Dermis microvascular lymphatic vessel endothelial cell (primary cell): Measurements from ENCODE around the gene ARHGEF28. TPM values are rescaled to one million over a fixed set of nuclear protein-coding genes. Genes with fewer than 3 reads are reported as not detected.

Experiments
- DNase-seq, 2 donors: peaks; one replicate each; pipeline versions ENCODE4 v3.0.0 to v3.0.0-alpha.2; 2010; ENCODE audit warnings: low read depth in 2 of 2
- total RNA-seq: library from RNA; depleted of rRNA; stranded (reverse); fragments of >200 nt; gene quantifications from 2 replicates; pipeline ENCODE4 v1.2.1, GENCODE V29; 2014

ARHGEF28 gene
- total RNA-seq, 1 donor from 2014 or later: 50.7 TPM

DNA sequence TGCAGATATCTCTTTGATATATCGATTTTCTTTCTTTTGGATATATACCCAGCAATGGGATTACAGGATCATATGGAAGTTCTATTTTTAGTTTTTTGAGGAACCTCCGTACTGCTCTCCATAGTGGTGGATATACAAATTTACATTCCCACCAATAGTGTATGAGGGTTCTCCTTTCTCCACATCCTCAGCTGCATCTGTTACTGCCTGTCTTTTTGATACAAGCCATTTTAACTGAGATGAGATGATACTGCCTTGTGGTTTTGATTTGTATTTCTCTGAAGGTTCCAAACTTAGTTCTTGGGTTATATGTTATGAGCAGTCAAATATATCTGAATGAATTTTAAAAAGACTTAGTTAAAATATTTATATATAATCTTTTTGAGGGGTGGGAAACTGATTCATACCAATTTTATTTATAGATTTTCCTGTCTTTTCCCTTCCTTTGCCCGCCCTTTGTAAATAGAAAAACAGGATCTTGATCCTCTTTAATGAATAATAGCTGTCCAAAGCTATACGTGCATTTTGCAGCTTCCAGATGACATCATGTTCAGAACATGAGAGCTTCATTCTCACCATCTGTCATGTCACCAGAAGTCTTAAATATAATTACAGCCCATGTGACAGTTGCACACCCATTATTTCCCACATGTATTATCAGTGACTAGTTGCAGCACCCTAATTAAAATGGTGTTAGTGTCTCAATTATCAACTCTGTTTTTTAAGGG lies 6.2 kb upstream of the ARHGEF28 start:
- DNase-seq: no peak

DNA sequence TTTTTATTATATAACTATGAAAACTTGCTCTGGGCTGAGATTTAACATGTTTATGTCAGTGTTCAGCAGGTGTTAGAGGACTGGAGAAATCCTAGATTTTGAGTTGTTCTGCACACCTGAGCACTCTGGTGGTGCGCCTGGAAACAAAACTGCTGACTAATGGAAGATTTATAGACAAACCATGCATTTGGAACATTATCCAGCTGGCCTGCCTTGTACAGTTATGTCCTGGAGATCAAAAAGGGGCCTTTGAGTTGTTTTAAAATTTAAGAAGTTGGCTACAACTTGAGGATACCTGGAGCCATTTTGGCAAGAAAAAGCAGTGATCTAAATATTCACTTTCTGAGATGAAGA lies 5.7 kb upstream of the ARHGEF28 start:
- DNase-seq: no peak

DNA sequence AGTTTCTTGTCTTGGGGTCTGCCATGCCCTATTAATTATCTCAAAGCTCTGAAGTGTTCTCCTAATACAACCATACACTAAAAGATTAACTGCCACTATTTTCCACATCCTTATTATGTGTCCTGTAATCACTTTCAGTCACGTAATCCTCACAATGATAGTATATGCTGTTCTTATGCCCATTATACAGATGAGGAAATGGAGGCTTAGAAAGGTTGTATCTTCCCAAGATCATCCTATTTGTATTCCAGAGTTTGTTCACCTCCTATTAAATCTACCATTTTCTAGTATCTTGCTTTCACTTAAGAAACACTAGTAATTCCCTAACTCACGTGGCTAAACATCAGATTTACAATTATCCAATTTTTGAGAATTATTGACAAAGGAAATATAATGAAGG lies 2.9 kb upstream of the ARHGEF28 start:
- DNase-seq: no peak

DNA sequence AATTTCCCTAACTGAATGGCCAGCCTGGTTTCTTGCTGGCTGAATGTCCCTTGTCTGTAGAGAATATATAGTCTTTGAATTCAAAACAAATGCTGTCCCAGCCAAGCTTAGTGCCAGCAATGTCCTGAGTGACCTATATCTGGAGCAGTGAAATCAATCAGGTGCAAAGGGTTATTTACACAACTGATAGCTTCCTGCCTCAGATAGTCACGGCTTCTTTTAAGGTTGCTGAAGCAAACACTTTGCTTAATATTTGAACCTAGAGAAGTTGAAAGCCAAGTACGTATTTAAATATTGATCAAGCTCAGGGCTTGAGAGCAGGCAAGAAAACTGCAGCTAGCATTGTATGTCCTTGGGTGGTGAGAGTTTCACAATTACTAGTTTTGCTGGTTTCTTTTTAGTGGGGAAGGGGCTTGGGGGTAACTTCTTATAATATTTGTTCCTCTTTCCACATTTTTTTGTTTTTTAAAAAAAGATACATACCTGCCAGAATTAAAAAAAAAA lies 2.0 kb upstream of the ARHGEF28 start:
- no peak for DNase-seq

DNA sequence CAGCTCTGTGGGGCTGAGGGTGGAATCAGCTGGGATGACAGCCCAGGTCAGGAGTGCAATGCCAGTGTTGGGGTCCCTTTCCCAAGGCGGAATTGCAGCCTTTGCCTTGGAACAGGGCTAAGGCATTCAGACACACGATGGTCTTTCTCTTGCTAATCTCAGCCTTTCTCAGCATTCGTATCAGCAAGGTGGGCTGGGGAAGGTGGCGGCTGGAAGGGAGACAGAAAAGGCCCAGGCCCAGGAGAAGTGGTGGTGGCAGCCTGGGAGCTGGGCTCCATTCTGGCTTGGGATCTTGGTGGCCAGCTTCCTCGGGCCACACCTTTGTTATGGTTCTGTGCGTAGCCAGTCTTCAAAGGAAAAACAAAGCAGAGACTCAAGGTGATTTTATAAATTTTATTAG lies 1.1 kb upstream of the ARHGEF28 start:
- no peak for DNase-seq

DNA sequence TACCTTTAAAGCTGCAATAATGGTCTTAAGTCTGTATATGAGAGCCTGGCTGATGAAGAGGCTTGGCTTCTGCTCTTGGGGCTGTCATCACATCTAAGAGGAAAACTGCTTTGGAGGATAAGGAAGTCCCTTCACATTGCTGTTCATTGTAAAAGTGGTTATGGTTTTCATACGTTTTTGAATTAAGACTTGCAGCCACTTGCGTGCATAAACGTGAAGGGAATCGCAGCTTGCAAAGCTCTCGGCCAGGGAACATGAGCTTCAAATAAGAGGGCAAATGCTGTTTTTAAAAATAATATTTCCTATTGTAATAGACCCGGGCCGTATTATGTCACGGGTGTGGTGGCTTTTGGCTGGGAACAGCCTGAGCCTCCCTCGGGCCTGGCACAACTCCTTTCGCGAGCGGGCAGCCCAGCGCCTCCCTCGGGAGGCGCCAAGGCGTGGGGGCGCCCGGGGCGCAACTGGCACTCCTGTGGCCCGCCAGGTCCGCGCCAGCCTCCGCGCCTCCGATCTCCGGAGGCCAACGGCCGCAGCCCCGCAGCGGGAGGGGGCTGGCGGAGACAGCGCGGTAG lies 538 bp upstream of the ARHGEF28 start:
- DNase-seq: peak in 1 of 2 donors; percentile 25

DNA sequence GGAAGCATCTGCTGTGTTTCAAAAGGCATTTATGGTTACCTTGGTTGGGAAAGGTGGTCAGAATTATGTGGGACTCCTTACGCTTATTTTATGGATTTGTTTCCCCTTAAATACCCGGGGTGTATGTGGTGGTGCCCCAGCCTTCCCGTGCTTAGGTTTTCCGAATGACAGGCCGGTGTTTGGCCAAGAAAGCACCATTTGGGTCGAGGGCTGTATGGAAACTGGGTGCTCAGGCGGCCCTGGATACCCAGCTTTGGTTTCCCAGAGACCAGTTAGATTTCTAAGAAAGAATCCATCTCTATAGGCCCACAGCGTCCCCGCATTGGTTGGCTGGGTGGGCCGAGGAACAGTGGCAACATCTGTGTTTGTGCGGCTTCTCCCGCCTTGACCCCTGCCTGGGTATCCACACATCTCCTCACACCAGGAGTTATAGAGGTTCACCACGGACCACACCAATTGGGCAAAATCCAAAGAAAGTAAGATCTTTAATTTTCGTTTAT lies 868 bp downstream of the ARHGEF28 start:
- no peak for DNase-seq

DNA sequence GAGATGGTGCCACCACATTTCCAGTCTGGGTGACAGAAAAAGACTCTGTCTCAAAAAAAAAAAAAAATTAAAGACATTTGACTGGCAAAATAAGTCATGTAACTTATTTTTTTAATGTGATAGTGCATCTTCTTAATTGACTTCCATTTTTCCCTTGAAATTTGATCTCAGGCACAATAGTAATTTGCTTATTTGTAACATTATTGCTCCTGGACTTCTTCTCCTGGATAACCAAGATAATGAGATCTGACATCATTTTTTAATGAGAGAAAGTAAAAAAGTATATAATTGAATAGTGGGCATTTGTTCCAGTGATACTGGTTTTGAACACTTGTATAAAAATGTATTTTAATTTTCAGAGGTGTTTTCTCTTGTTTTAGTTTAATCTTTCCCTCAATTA lies 3.5 kb downstream of the ARHGEF28 start:
- DNase-seq: no peak

DNA sequence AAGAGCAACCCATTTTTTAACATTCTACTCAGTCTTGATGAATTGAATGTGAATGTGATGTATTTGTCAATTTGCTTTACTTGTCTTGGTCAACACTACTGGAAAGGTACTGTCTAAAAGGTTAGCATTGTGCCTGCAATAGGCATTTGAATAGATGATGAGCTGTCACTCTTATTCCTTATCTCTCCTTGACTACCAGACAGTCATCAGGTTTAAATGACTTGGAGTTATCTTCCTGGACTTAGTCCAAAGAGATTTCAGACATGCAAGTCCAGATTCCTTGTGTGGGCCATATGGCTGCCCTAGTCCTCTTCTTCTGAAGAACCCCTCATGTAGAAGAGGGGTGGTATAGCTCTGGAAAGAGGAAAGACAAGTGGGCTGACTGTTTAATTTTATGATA lies 4.8 kb downstream of the ARHGEF28 start:
- no peak for DNase-seq

DNA sequence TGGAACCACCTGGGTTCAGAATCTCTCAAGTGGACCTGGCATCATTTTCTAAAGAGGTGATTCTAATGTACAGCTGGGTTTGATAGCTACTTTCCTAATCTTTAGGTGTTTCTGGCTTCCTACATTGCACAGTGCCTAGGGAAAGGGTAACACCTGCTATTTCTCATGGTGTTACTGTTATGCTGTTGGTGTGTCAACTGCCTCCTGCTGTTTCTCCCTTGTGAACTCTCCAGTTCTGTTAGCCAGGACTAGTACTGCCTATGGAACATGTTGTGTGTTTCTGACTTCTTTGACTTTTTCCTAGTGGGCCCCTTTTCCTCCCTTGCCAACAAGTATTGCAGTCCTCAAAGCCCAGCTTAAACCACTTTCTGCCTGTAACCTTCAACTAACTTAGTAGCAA lies 5.5 kb downstream of the ARHGEF28 start:
- no peak for DNase-seq

DNA sequence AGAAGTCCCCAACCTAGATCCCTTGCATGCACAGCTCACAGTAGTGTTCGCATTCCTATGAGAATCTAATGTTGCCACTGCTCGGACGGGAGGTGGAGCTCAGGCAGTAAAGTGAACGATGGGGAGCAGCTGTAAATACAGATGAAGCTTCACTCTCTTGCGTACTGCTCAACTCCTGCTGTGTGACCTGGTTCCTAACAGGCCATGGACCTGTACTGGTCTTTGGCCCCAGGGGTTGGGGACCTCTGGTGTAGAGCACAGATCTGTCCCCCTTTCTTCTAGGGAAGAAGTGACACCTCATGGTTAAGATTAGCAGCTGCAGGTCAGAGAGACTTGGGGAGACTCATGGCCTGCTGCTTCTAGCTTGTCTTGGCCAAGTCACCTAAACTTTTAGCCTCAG lies 7.1 kb downstream of the ARHGEF28 start:
- no peak for DNase-seq

DNA sequence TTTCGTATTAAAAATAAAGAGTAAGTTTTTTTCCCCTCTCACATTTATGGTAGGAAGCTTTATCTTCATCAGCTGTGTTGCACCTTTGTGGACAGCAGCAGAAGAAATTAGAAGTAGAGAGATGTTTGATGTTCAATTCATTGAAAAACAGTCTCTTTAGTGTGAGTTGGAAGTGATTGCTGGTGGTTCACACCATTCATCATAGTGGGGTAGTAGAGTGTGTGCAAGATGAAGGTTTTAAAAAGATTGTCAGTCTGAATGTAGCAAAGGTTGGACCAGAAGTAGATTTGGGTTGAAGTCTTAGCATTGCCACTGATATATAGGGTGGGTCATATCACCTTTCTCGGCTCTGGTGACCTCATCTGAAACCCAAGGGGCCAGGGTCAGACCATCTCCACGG lies 10.4 kb downstream of the ARHGEF28 start:
- no peak for DNase-seq

DNA sequence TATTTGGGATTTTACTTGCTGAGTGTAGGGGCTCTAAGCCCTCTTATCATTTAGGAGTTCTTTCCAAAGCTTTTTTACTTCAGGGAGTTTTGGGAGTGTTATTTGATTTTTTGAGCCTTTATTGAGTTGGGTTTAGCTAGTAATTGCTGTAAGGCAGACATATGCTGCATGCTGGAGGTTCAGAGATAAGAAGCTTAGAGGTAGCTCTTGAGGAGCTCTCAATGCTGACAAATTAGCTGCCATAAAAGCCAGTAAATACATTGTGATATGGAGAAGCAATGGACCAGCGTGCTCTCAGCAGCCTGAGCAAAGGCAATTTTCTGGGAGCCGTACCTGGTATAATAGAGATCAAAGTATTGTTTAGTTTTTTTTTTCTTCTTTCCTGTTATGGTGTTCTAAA lies 11.6 kb downstream of the ARHGEF28 start:
- no peak for DNase-seq

DNA sequence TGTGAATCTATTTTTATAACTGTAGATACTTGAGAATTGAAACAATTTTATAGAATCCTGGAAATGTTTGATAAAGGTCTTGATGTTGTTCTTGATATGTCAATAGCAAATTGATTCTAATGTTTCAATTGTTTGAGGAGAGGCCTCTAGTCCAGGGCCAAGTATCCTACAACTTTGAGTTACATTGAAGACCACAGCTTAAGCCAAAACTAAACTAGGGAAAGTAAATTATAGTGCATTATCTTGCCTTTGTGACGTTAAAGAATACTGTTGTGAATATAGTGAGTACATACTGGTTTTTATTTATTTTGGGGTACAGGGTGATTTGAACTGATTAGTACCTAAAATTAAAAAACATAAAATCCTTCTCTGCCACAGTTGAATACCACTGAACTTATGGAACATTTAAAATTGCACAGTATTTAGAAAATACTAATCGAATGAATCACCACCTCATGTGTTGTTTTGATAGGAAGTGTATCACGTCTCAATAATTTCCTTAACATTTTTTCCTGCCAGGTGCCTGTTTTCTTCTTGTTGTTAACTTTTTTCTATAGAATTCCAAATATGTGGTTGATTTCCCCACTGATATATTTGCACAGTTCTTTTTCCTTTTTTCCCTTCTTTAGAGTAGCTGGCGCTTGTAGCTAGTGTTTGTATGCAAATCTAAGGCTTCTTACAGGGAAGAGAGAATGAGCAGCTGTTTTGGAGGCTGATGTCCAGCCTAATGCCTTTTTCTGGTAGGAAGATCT lies 12.5 kb downstream of the ARHGEF28 start:
- DNase-seq: peak; percentile 32 to 90

DNA sequence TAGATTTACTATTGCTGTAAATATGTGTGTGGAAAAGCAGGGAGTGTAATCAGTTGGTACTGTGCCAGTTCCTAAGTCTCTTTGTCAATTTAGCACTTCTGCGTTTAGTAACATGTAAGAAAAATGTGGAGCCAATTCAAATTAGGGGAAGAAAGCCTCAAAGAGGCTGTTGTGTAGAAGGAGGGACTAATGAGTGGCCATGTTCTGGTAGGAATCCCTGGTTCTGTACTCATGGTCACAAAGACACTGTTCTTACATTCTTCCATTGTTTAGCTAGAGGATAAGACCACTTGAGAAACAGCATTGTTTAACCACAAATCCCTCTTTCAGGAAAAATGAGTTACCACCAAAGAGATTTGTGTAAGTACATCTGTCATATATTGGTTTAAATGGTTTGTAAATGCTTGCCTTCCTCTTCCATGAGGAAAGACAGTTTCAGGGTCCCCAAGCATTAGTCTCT lies 14.9 kb downstream of the ARHGEF28 start:
- DNase-seq: peak; percentile 40 to 67

DNA sequence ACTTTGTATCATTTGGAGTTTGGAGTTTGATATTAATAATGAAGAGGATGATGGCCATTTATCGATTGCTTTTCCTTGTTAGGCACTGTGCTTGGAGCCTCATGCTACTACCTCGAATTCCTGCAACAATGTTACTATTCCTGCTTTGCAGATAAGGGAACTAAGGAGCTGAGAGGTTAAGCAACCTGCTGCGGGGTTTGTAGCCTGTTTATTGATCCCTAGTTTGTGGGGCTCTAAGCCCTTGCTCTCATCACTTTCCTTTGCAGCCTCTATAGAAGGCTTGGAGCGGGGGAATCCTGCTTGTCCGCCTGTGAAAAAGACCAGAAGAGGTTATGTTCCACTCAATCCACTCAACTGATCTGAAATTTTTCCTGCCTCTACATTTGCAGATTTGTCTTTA lies 15.8 kb downstream of the ARHGEF28 start:
- no peak for DNase-seq

DNA sequence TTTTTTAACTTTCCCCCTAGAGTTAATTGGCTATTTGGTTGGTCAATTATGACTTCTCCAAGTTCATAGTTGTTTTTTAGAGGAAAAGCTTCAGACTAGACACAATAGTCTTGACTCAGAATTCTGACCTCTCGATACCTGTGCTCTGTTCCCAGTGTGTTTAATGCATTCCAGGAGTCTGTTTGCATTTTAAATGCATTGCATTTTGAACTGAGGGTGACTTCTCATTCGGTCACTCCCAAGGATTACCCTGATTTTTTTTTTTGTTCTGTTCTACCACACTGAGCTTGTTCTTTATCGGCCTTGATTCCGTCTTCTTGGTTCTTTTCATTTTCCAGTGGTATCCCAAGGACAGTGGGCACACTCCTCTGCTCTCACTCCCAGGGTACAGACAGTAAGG lies 16.3 kb downstream of the ARHGEF28 start:
- DNase-seq: peak in 1 of 2 donors; percentile 54

DNA sequence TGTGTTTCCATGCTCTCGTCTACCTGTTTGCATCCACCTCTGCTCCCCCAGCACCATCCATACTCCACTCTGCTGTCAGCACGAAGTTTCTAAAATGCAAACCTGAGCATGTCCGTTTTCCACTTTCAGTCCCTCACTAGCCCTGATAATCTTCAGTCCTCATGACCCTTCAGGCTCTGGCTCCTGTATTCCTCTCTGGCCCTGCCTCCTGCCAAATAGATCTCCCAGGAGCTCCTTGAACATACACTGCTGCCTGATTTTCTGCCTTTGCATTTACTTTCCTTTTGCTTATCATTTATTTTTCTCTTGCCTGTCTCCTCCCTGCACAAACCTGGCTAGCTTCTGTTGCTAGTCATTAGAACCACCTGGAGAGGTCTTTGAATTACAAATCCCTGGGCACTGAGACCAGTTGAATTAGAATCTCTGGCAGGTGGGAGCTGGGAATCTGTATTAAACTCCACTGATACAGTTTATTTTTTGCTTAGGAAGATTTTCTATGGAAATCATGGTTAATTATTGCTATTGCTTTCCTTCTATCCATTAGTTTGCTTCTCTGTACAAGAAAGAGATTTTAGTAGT lies 18.5 kb downstream of the ARHGEF28 start:
- no peak for DNase-seq

DNA sequence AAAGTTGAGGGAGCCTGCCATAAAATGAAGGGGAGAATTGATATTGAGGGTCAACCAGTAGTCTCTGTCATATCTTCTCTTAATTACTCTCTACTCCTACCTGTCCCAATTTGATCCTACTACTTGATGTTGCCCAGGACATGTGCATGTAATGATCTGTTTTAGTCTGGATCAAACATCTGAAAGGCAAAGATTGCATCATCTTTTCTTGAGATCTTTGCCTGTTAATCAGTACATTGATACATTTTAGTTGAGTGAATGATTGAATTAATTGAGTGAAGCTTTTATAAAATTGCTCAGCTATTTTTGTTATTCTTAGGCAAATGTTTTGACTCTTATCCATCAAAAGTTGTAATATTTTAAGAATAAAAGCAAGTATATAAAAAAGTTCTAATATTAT lies 21.7 kb downstream of the ARHGEF28 start:
- no peak for DNase-seq

DNA sequence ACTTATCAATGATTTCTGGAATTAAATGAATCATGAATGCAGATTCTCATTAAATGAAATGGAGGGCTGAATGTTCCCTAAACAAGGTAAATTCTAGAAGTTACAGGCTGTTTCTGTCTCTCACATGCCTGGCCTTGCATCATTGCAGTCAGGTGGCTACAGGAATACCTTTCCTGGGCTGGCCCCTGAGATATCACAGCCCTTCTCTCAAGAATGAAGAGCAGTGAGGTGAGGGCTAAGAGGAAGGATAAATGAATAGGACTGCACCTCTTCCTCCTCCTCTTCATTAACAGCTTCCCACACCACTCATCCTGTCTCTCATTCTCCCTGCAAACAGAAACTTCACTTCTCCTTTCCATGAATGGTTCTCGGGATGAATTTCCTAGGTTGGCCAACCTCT lies 22.5 kb downstream of the ARHGEF28 start:
- no peak for DNase-seq

DNA sequence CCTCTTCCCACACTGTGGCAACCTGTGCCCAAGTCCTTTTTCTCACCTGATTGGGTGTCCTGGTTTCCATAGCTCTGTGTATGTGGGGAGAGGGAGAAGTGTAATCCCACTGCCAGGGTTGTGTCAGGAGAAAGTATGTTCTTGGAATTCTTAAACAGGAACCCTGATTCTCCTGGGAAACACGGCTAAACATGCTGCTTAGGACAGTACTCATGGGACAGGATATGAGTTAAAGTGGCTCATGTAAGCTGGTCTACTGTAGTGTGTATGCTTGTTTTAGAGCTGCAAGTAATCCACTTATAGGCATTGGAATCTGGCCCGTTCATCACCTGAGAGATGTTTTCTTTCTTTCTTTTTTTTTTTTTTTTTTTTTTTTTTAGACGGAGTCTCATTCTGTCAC lies 23.9 kb downstream of the ARHGEF28 start:
- peak in 1 of 2 donors; percentile 56 for DNase-seq

DNA sequence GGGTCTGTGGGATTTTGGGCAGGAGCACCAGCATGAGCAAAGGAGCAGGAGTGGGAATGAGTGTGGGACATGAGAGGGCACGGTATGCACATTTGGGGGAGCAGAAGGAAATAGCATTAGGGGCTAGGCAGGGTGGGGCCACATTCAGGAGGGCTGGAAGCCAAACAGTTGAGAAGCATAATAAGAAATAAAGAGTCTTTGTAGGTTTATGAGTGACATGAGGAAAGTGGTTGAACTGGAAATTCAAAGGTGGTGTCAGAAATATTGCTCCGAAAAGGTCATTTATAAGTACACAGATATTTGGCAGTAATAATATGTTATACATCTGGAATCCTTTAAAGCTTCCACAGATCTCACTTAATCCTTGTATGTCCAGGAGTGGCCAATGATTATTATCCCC lies 26.4 kb downstream of the ARHGEF28 start:
- no peak for DNase-seq
